Vagina (tissue), 2 donors: ENCODE measurements around the gene IQGAP2.

Source experiments
- CTCF ChIP-seq, 3 experiments: fragments of 450-650 bp in 2 of 3; fragments of 200-600 bp in 1 of 3; sonication (generic) in 1 of 3; IDR thresholded peaks; one replicate each; pipeline ENCODE4 v1.5.1; 2017 to 2019; ENCODE audit warnings: antibody characterized with exemption in 3 of 3, mild to moderate bottlenecking in 2 of 3, moderate library complexity in 2 of 3
- POLR2A ChIP-seq, 2 donors: fragments of 450-650 bp; IDR thresholded peaks; one replicate each; pipeline ENCODE4 v1.6.1; 2017; ENCODE audit warnings: antibody characterized with exemption in 2 of 2, mild to moderate bottlenecking in 2 of 2, moderate library complexity in 2 of 2

DNA sequence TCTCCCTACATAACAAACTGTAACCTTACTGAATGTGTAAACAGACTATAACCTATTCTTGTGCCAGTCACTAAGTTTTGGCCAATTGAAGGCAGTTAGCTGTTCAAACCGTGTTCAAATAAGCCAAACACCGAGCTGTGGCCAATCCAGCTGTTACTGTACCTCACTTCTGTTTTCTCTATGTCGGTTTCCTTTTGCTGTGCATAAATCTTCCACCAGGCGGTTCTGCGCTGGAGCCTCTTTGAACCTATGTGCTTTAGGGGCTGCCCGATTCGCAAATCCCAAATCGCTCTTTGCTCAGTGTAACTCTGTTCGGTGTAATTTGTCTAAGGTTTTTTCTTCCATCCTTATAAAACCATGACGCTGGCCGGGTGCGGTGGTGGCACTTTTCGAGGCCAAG is 344.6 kb downstream of the IQGAP2 start:
- TF ChIP-seq CTCF (IDR thresholded peaks at IDR 0.05) (no peak), POLR2A (IDR thresholded peaks at IDR 0.05) (no peak)
